Retinal pigment epithelial cell (primary cell): Measurements from ENCODE around the gene CEP85.
A peak's percentile ranks its signal among the peaks of the same experiment; 100 is the strongest.
"Not testable (repeated sequence)": the region's sequence is repeated elsewhere in the genome, so short reads cannot be mapped to it uniquely, and the experiment has no call there.

ENCODE experiments used
- DNase-seq: peaks from one replicate; pipeline ENCODE4 v3.0.0-alpha.2; 2010; ENCODE audit warnings: low read depth
- H3K4me3 ChIP-seq: 2 replicates; pipeline ENCODE4 v1.5.1; 2011; ENCODE audit warnings: mild to moderate bottlenecking, low read length, control low read depth, moderate library complexity
- TF ChIP-seq, protein P1 (sequence below): conservative IDR thresholded peaks from 2 replicates; pipeline ENCODE4 v1.5.1; 2011; ENCODE audit warnings: low read depth, low read length, control low read depth, inconsistent platforms

Gene CEP85

GRCh38 chr1:26221094-26221493, 12.9 kb upstream of the CEP85 start:
- DNase-seq, result no peak
- H3K4me3 ChIP-seq, result no peak overlapping the region
- TF ChIP-seq, protein P1, sequence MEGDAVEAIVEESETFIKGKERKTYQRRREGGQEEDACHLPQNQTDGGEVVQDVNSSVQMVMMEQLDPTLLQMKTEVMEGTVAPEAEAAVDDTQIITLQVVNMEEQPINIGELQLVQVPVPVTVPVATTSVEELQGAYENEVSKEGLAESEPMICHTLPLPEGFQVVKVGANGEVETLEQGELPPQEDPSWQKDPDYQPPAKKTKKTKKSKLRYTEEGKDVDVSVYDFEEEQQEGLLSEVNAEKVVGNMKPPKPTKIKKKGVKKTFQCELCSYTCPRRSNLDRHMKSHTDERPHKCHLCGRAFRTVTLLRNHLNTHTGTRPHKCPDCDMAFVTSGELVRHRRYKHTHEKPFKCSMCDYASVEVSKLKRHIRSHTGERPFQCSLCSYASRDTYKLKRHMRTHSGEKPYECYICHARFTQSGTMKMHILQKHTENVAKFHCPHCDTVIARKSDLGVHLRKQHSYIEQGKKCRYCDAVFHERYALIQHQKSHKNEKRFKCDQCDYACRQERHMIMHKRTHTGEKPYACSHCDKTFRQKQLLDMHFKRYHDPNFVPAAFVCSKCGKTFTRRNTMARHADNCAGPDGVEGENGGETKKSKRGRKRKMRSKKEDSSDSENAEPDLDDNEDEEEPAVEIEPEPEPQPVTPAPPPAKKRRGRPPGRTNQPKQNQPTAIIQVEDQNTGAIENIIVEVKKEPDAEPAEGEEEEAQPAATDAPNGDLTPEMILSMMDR, result no peak

DNA sequence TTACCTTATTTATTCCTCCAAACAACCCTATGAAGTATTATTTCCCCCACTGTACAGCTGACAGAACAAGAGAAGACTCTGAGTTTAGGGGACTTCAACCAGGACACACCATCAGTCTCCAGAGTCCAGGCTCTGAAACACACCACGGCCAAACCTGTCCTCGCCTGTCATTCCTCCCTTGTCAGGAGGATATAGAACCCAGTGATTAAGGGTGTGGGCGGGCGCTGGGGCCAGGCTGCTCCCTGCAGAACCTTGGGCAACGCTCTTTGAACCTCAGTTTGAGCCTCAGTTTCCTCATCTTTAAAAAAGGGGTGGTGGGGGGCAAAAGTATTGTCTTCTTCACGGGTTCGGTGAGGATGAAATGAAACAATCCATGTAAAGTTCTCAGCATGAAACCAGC, 9.4 kb upstream of the CEP85 start:
- DNase-seq, result no peak
- H3K4me3 ChIP-seq, result no peak overlapping the region
- TF ChIP-seq, protein P1, result no peak

- no peak for DNase-seq
- TF ChIP-seq, protein P1, result no peak
- H3K4me3 ChIP-seq, result peak overlapping the region; percentile 51
Measured at GRCh38 chr1:26225033-26225831, 8.8 kb upstream of the CEP85 start.

GRCh38 chr1:26230682-26231081, 3.3 kb upstream of the CEP85 start:
- not testable (repeated sequence) for H3K4me3 ChIP-seq, DNase-seq

GRCh38 chr1:26234644-26235370, 807 bp downstream of the CEP85 start:
- peak overlapping the region; percentile 92 for H3K4me3 ChIP-seq
- TF ChIP-seq, protein P1, result peak; percentile 21
- no peak for DNase-seq

GRCh38 chr1:26237230-26237966, 3.4 kb downstream of the CEP85 start:
- TF ChIP-seq, protein P1, result no peak
- no peak overlapping the region for H3K4me3 ChIP-seq
- no peak for DNase-seq

GRCh38 chr1:26239936-26240335, 5.9 kb downstream of the CEP85 start:
- H3K4me3 ChIP-seq, result no peak overlapping the region
- TF ChIP-seq, protein P1, result no peak
- DNase-seq, result no peak
